Measurements from ENCODE around the gene WNT1.

Gene WNT1

GRCh38 chr12:49027846-49028555 is 49.9 kb downstream of the WNT1 start:
- no peaks in the 10 kb centered on the region for H3F3A ChIP-seq (ENCODE audit: insufficient read depth, low read length)
- TF ChIP-seq EZH2 (IDR thresholded peaks at IDR 0.05; ENCODE audit: borderline replicate concordance, low read length): no peak
- TF ChIP-seq, protein P1, sequence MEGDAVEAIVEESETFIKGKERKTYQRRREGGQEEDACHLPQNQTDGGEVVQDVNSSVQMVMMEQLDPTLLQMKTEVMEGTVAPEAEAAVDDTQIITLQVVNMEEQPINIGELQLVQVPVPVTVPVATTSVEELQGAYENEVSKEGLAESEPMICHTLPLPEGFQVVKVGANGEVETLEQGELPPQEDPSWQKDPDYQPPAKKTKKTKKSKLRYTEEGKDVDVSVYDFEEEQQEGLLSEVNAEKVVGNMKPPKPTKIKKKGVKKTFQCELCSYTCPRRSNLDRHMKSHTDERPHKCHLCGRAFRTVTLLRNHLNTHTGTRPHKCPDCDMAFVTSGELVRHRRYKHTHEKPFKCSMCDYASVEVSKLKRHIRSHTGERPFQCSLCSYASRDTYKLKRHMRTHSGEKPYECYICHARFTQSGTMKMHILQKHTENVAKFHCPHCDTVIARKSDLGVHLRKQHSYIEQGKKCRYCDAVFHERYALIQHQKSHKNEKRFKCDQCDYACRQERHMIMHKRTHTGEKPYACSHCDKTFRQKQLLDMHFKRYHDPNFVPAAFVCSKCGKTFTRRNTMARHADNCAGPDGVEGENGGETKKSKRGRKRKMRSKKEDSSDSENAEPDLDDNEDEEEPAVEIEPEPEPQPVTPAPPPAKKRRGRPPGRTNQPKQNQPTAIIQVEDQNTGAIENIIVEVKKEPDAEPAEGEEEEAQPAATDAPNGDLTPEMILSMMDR (IDR thresholded peaks at IDR 0.05; ENCODE audit: low read length): no peak
- no peak overlapping the region for H3K27ac ChIP-seq (ENCODE audit: low read depth, low read length, poor library complexity, severe bottlenecking)
- H3K27me3 ChIP-seq (ENCODE audit: insufficient read depth, low read length): no peaks in the 10 kb centered on the region
- H3K36me3 ChIP-seq (ENCODE audit: insufficient read depth, low read length): peaks cover 94% of the 10 kb centered on the region
- no peaks in the 10 kb centered on the region for H3K79me2 ChIP-seq (ENCODE audit: insufficient read depth, low read length)
- no peaks in the 10 kb centered on the region for H3K9me3 ChIP-seq (ENCODE audit: low read length)
- no peak overlapping the region for H3K4me3 ChIP-seq (ENCODE audit: low read depth, low read length, poor library complexity, severe bottlenecking)
- no peaks in the 10 kb centered on the region for H3K4me1 ChIP-seq (ENCODE audit: insufficient read depth, low read length, severe bottlenecking)
- H2AFZ ChIP-seq (ENCODE audit: low read length): no peak overlapping the region
- H3K9ac ChIP-seq (ENCODE audit: low read length): no peak overlapping the region
- no peaks in the 10 kb centered on the region for H4K20me1 ChIP-seq (ENCODE audit: insufficient read depth, low read length)
- H3K9me2 ChIP-seq (ENCODE audit: low read depth, low read length): no peaks in the 10 kb centered on the region
- H3K4me2 ChIP-seq (ENCODE audit: low read length): no peak overlapping the region

GRCh38 chr12:49028666-49029275 is 50.6 kb downstream of the WNT1 start:
- H3K4me2 ChIP-seq (ENCODE audit: low read length): no peak overlapping the region
- H3K9me2 ChIP-seq (ENCODE audit: low read depth, low read length): no peaks in the 10 kb centered on the region
- no peak overlapping the region for H3K27ac ChIP-seq (ENCODE audit: low read depth, low read length, poor library complexity, severe bottlenecking)
- H4K20me1 ChIP-seq (ENCODE audit: insufficient read depth, low read length): no peaks in the 10 kb centered on the region
- H3K36me3 ChIP-seq (ENCODE audit: insufficient read depth, low read length): peaks cover 94% of the 10 kb centered on the region
- no peak for TF ChIP-seq EZH2 (IDR thresholded peaks at IDR 0.05; ENCODE audit: borderline replicate concordance, low read length)
- TF ChIP-seq, protein P1 (IDR thresholded peaks at IDR 0.05; ENCODE audit: low read length): no peak
- no peak overlapping the region for H3K9ac ChIP-seq (ENCODE audit: low read length)
- H3K79me2 ChIP-seq (ENCODE audit: insufficient read depth, low read length): no peaks in the 10 kb centered on the region
- no peak overlapping the region for H2AFZ ChIP-seq (ENCODE audit: low read length)
- no peak overlapping the region for H3K4me3 ChIP-seq (ENCODE audit: low read depth, low read length, poor library complexity, severe bottlenecking)
- no peaks in the 10 kb centered on the region for H3F3A ChIP-seq (ENCODE audit: insufficient read depth, low read length)
- no peaks in the 10 kb centered on the region for H3K27me3 ChIP-seq (ENCODE audit: insufficient read depth, low read length)
- no peaks in the 10 kb centered on the region for H3K4me1 ChIP-seq (ENCODE audit: insufficient read depth, low read length, severe bottlenecking)
- no peaks in the 10 kb centered on the region for H3K9me3 ChIP-seq (ENCODE audit: low read length)

GRCh38 chr12:49030119-49030518 is 52.0 kb downstream of the WNT1 start:
- no peaks in the 10 kb centered on the region for H3F3A ChIP-seq (ENCODE audit: insufficient read depth, low read length)
- no peaks in the 10 kb centered on the region for H4K20me1 ChIP-seq (ENCODE audit: insufficient read depth, low read length)
- H2AFZ ChIP-seq (ENCODE audit: low read length): no peak overlapping the region
- H3K4me1 ChIP-seq (ENCODE audit: insufficient read depth, low read length, severe bottlenecking): no peaks in the 10 kb centered on the region
- H3K9me2 ChIP-seq (ENCODE audit: low read depth, low read length): no peaks in the 10 kb centered on the region
- no peak overlapping the region for H3K4me3 ChIP-seq (ENCODE audit: low read depth, low read length, poor library complexity, severe bottlenecking)
- H3K4me2 ChIP-seq (ENCODE audit: low read length): no peak overlapping the region
- no peaks in the 10 kb centered on the region for H3K27me3 ChIP-seq (ENCODE audit: insufficient read depth, low read length)
- TF ChIP-seq, protein P1 (IDR thresholded peaks at IDR 0.05; ENCODE audit: low read length): no peak
- no peak for TF ChIP-seq EZH2 (IDR thresholded peaks at IDR 0.05; ENCODE audit: borderline replicate concordance, low read length)
- H3K9ac ChIP-seq (ENCODE audit: low read length): no peak overlapping the region
- no peak overlapping the region for H3K27ac ChIP-seq (ENCODE audit: low read depth, low read length, poor library complexity, severe bottlenecking)
- H3K79me2 ChIP-seq (ENCODE audit: insufficient read depth, low read length): no peaks in the 10 kb centered on the region
- peaks cover 94% of the 10 kb centered on the region for H3K36me3 ChIP-seq (ENCODE audit: insufficient read depth, low read length)
- no peaks in the 10 kb centered on the region for H3K9me3 ChIP-seq (ENCODE audit: low read length)
